ENCODE results near the gene MBD1. TPM values are rescaled to one million over a fixed set of nuclear protein-coding genes. Genes with fewer than 3 reads are reported as not detected.

Gene MBD1
- total RNA-seq, 2 donors from 2014 or later: 65.4 to 121 TPM

DNA sequence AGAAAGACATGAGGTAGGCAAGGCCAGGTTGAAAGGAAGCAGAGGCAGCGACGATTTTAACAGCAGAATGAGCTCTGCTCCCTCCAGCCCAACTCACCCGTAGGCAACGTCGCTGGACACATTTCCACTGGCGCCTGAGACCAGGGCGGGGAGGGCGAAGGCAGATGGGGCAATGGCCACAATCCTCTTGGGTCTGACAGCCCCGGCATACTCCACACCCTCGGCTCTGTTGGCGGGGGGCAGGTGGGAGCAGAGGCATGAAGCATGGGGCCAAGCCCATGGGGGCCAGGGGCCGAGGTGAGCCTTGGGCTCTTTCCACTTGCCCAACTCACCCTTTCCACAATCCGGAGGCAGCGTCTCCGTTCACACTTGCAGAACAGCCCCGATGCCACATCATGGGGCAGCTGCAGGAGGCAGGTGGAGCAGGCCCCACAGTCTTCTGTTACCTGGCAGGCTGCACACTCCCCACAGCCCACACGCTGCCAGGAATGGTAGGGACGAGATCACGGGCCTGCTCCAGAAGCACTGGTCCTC lies 5.8 kb downstream of the MBD1 start:
- Histone ChIP-seq H3K36me3 (peaks cover 44% of the 10 kb centered on the region in 2 donors), H3K9me3 (no peaks in the 10 kb centered on the region), H3K27ac (no peak overlapping the region), H3K4me3 (no peak overlapping the region), H3K4me1 (replicated peaks) (peaks cover 8% of the 10 kb centered on the region), H3K27me3 (replicated peaks; ENCODE audit: insufficient read depth) (no peaks in the 10 kb centered on the region)
- intact Hi-C loops (cut with DNase I): no loop called here
- 95% methylated on average over 19 of the region's 19 CpGs for WGBS
- TF ChIP-seq POLR2A (IDR thresholded peaks at IDR 0.05) (no peak), POLR2AphosphoS5 (IDR thresholded peaks at IDR 0.05) (no peak)
- TF ChIP-seq, protein P1, sequence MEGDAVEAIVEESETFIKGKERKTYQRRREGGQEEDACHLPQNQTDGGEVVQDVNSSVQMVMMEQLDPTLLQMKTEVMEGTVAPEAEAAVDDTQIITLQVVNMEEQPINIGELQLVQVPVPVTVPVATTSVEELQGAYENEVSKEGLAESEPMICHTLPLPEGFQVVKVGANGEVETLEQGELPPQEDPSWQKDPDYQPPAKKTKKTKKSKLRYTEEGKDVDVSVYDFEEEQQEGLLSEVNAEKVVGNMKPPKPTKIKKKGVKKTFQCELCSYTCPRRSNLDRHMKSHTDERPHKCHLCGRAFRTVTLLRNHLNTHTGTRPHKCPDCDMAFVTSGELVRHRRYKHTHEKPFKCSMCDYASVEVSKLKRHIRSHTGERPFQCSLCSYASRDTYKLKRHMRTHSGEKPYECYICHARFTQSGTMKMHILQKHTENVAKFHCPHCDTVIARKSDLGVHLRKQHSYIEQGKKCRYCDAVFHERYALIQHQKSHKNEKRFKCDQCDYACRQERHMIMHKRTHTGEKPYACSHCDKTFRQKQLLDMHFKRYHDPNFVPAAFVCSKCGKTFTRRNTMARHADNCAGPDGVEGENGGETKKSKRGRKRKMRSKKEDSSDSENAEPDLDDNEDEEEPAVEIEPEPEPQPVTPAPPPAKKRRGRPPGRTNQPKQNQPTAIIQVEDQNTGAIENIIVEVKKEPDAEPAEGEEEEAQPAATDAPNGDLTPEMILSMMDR (IDR thresholded peaks at IDR 0.05): no peak
- DNase-seq (ENCODE audit: low spot score): no peak

DNA sequence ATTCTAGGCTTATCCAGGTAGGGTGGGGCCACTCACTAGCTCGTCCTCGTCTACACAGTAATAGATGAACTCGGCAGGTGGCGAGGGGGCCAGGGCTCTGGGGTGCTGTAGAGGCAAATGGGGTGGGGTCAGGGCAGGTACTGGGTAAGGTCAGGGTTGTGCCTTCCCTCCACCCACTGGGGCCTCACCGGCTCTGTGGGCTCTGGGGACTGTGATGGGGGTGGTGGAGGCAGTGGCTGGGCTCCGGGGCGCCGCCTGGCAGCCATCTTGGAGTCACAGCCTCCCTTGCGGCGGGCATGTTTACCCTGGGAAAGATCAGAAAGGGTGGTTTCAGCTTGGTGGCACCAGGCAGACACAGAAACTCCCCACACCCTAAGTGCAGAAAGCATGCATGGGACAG lies 6.4 kb downstream of the MBD1 start:
- Histone ChIP-seq H3K4me3 (no peak overlapping the region), H3K36me3 (peaks cover 44% of the 10 kb centered on the region in 2 donors), H3K27me3 (replicated peaks; ENCODE audit: insufficient read depth) (no peaks in the 10 kb centered on the region), H3K27ac (no peak overlapping the region), H3K9me3 (no peaks in the 10 kb centered on the region), H3K4me1 (replicated peaks) (peaks cover 4% of the 10 kb centered on the region)
- DNase-seq (ENCODE audit: low spot score): no peak
- intact Hi-C loops (cut with DNase I): no loop called here
- WGBS: 95% methylated on average over 10 of the region's 10 CpGs
- TF ChIP-seq POLR2A (IDR thresholded peaks at IDR 0.05) (no peak), POLR2AphosphoS5 (IDR thresholded peaks at IDR 0.05) (no peak)
- TF ChIP-seq, protein P1 (IDR thresholded peaks at IDR 0.05): no peak

- TF ChIP-seq, protein P1 (IDR thresholded peaks at IDR 0.05): no peak
- no peak for TF ChIP-seq POLR2AphosphoS5 (IDR thresholded peaks at IDR 0.05)
- no peak for TF ChIP-seq POLR2A (IDR thresholded peaks at IDR 0.05)
- no peaks in the 10 kb centered on the region for H3K4me1 ChIP-seq (replicated peaks)
- H3K36me3 ChIP-seq: peaks cover 44% of the 10 kb centered on the region in 2 donors
- no peak overlapping the region for H3K27ac ChIP-seq
- DNase-seq (ENCODE audit: low spot score): no peak
- no peaks in the 10 kb centered on the region for H3K27me3 ChIP-seq (replicated peaks; ENCODE audit: insufficient read depth)
- no peak overlapping the region for H3K4me3 ChIP-seq
- no peaks in the 10 kb centered on the region for H3K9me3 ChIP-seq
- intact Hi-C loops (cut with DNase I): no loop called here
- 93% methylated on average over 13 of the region's 17 CpGs for WGBS
Measured at GRCh38 chr18:50274044-50274442, 7.3 kb downstream of the MBD1 start.

DNA sequence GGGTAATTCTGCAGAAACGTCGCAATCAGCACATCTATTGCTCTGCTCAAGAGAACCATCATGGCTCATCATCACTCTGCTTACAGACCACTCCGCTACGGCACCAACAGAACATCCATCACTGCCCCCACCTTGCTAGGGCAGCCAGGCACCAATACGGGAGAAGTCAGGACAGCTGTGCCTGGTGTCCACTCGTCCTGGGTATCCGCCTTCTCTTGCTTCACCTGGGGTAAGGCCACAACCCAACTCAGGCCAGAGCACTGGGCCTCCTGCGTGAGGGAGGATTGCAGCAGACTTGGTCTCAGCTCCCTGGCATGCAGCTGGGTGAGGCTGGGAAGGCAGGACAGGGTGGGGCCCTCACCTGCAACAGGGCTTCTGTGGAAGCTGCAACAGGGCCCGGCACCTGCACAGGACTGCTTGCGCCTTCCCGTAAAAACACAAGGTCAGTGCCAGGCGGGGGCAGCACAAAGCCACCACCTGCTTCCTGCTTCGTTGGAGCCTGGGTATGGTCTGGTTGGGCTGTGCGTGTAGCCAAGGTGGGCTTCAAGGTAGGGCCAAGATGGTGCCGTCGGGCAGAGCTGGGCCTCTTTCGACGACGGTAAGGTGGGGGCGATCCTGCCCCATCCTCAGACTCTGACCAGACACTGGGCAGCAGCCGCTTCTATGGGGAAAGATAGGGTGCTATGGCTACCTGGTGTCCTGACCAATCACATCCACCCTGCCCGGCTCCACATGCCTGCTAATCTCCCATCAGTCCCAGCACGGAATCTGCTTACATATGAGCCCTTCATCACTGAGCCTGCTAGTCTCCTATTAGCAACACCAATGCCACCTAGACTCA lies 7.9 kb downstream of the MBD1 start:
- TF ChIP-seq POLR2AphosphoS5 (IDR thresholded peaks at IDR 0.05) (no peak), POLR2A (IDR thresholded peaks at IDR 0.05) (no peak)
- TF ChIP-seq, protein P1 (IDR thresholded peaks at IDR 0.05): no peak
- Histone ChIP-seq H3K9me3 (no peaks in the 10 kb centered on the region), H3K27me3 (replicated peaks; ENCODE audit: insufficient read depth) (no peaks in the 10 kb centered on the region), H3K36me3 (peaks cover 44% of the 10 kb centered on the region in 2 donors), H3K4me3 (no peak overlapping the region), H3K27ac (no peak overlapping the region), H3K4me1 (replicated peaks) (no peaks in the 10 kb centered on the region)
- intact Hi-C loops (cut with DNase I): no loop called here
- whole genome bisulfite sequencing: 92% methylated on average over 23 of the region's 23 CpGs
- DNase-seq (ENCODE audit: low spot score): no peak

- Histone ChIP-seq H3K27me3 (replicated peaks; ENCODE audit: insufficient read depth) (no peaks in the 10 kb centered on the region), H3K9me3 (no peaks in the 10 kb centered on the region), H3K27ac (no peak overlapping the region), H3K4me3 (no peak overlapping the region), H3K36me3 (peaks cover 44% of the 10 kb centered on the region in 2 donors), H3K4me1 (replicated peaks) (no peaks in the 10 kb centered on the region)
- WGBS: 84% methylated on average over 5 of the region's 5 CpGs
- TF ChIP-seq, protein P1 (IDR thresholded peaks at IDR 0.05): no peak
- no peak for TF ChIP-seq POLR2A (IDR thresholded peaks at IDR 0.05)
- TF ChIP-seq POLR2AphosphoS5 (IDR thresholded peaks at IDR 0.05): no peak
- intact Hi-C loops (cut with DNase I): no loop called here
- no peak for DNase-seq (ENCODE audit: low spot score)
Measured at GRCh38 chr18:50272568-50272967, 8.8 kb downstream of the MBD1 start.
